GM12878 (cell line): ENCODE measurements around the gene MSTN. TPM values are rescaled to one million over a fixed set of nuclear protein-coding genes. Genes with fewer than 3 reads are reported as not detected.
"Not testable (repeated sequence)": the region's sequence is repeated elsewhere in the genome, so short reads cannot be mapped to it uniquely, and the experiment has no call there.

Experiments
- ATAC-seq: fragments of 200-7000 bp; cut with Tn5 transposase; 3 replicates; pipeline ENCODE4 v1.9.1; 2020; ENCODE audit warnings: mild to moderate bottlenecking, moderate library complexity
- BruUV-seq: library from RNA; stranded (reverse); fragments of 400-500 nt; replicated peaks from 2 replicates; lab custom pipeline; 2021; lab: Mats Ljungman, UMichigan
- CTCF ChIA-PET: fragments of 300-600 bp; sonication (Branson Sonifier 250); formaldehyde crosslinking; extraction: SDS; loops from one replicate; lab custom pipeline; 2021; ENCODE audit warnings: inconsistent platforms; lab: Yijun Ruan, JAX
- POLR2A ChIA-PET: fragments of 350-600 bp; formaldehyde crosslinking; extraction: SDS; loops from one replicate; lab custom pipeline; 2021; ENCODE audit warnings: inconsistent platforms; lab: Charles Lee
- RAD21 ChIA-PET: fragments of 300-600 bp; sonication (Branson Sonifier 250); formaldehyde crosslinking; loops from one replicate; lab custom pipeline; 2023; ENCODE audit warnings: antibody characterized with exemption; ENCODE audit not compliant: unreplicated experiment; lab: Charles Lee
- SMC1A ChIA-PET: fragments of 300-600 bp; sonication (Branson Sonifier 250); formaldehyde crosslinking; loops from one replicate; lab custom pipeline; 2023; ENCODE audit not compliant: unreplicated experiment, uncharacterized antibody; lab: Charles Lee
- DNase-seq: peaks from one replicate; pipeline ENCODE4 v3.0.0-alpha.2; 2011; ENCODE audit warnings: low read depth, low spot score
- FAIRE-seq: peaks from 3 replicates; lab custom pipeline; 2011; peaks lifted over from hg19 to GRCh38; lab: Jason Lieb, UNC
- H2AFZ ChIP-seq: 2 replicates; pipeline ENCODE4 v1.6.0; 2011; ENCODE audit warnings: low read depth, low read length, control low read depth; ENCODE audit not compliant: control insufficient read depth
- H3K27ac ChIP-seq: 2 replicates; pipeline ENCODE4 v1.5.1; 2011; ENCODE audit warnings: control low read depth; ENCODE audit not compliant: control insufficient read depth, insufficient read depth
- H3K27me3 ChIP-seq, 2 experiments: replicated peaks in 1 of 2; 2 replicates each; pipeline versions ENCODE4 v1.6.0 to v1.6.1; 2011; ENCODE audit warnings: low read length in 1 of 2; ENCODE audit not compliant: control insufficient read depth in 2 of 2, insufficient read depth in 2 of 2
- H3K36me3 ChIP-seq, 2 experiments: 2 replicates each; pipeline ENCODE4 v1.5.1; 2011; ENCODE audit warnings: low read length in 1 of 2; ENCODE audit not compliant: control insufficient read depth in 2 of 2, insufficient read depth in 2 of 2
- H3K4me1 ChIP-seq: 2 replicates; pipeline ENCODE4 v1.6.1; 2011; ENCODE audit warnings: mild to moderate bottlenecking, low read length, moderate library complexity, mixed read lengths; ENCODE audit not compliant: control insufficient read depth, insufficient read depth
- H3K4me2 ChIP-seq: 2 replicates; pipeline ENCODE4 v1.6.0; 2011; ENCODE audit warnings: control low read depth; ENCODE audit not compliant: control insufficient read depth, insufficient read depth
- H3K4me3 ChIP-seq: fragments of 200-600 bp; sonication (generic); 2 replicates; pipeline ENCODE4 v1.5.1; 2016
- H3K79me2 ChIP-seq: 2 replicates; pipeline ENCODE4 v1.6.0; 2011; ENCODE audit warnings: low read length; ENCODE audit not compliant: control insufficient read depth, insufficient read depth
- H3K9ac ChIP-seq: 2 replicates; pipeline ENCODE4 v1.8.0; 2011; ENCODE audit warnings: low read length, control low read depth, mixed read lengths; ENCODE audit not compliant: control insufficient read depth, insufficient read depth
- H3K9me3 ChIP-seq: replicated peaks from 3 replicates; pipeline ENCODE4 v1.5.1; 2011; ENCODE audit warnings: mild to moderate bottlenecking, low read length; ENCODE audit not compliant: control insufficient read depth, insufficient read depth
- H4K20me1 ChIP-seq: 2 replicates; pipeline ENCODE4 v1.6.0; 2011; ENCODE audit not compliant: control insufficient read depth, insufficient read depth
- CHD2 ChIP-seq: IDR thresholded peaks from 2 replicates; pipeline ENCODE4 v1.6.1; 2011; ENCODE audit warnings: low read depth, low read length, improper control_type of control experiment, borderline replicate concordance
- EGR1 ChIP-seq, 2 experiments: IDR thresholded peaks; 1 replicate in 1 of 2; 2 replicates in 1 of 2; pipeline ENCODE4 v1.6.1; 2011 to 2012; ENCODE audit warnings: low read depth in 2 of 2, low read length in 2 of 2, borderline replicate concordance in 1 of 2, mild to moderate bottlenecking in 1 of 2, moderate library complexity in 1 of 2
- HCFC1 ChIP-seq: fragments of 150-350 bp; IDR thresholded peaks from 2 replicates; pipeline ENCODE4 v1.6.1; 2014; ENCODE audit warnings: low read length
- MYB ChIP-seq: fragments of 150-350 bp; IDR thresholded peaks from 2 replicates; pipeline ENCODE4 v1.6.1; 2014; ENCODE audit warnings: mild to moderate bottlenecking, low read depth, low read length, borderline replicate concordance
- POLR2AphosphoS2 ChIP-seq: IDR thresholded peaks from 2 replicates; pipeline ENCODE4 v1.6.1; 2011; ENCODE audit warnings: low read depth, mild to moderate bottlenecking, low read length, improper control_type of control experiment, moderate library complexity
- whole genome bisulfite sequencing: methylation state at CpG from one replicate; pipeline ENCODE4 v1.1.6; 2016; ENCODE audit warnings: low lambda C conversion rate; ENCODE audit not compliant: insufficient replicate concordance, insufficient coverage; ENCODE audit errors: missing lambda C conversion rate; 5-methylcytosine and 5-hydroxymethylcytosine counted together
- in situ Hi-C: fragments of 300-500 bp; cut with MboI; formaldehyde crosslinking; loops from 9 replicates; pipeline ENCODE4 v1.14.3; 2018; ENCODE audit warnings: mixed read lengths
- intact Hi-C: fragments of 100-400 bp; cut with micrococcal nuclease; formaldehyde crosslinking; loops from one replicate; pipeline ENCODE4 v1.14.2; 2022; ENCODE audit not compliant: unreplicated experiment
- polyA plus RNA-seq, 11 experiments: library from polyadenylated mRNA; depleted of rRNA in 4 of 11; unstranded in 6 of 11; stranded (reverse) in 5 of 11; fragments of >200 nt; fragmentation: Nextera tagmentation in 4 of 11; fragmentation: Illumina TruSeq in 1 of 11; extraction: Ambion mirVana in 4 of 11; extraction: Trizol in 1 of 11; gene quantifications; 1 replicate in 1 of 11; 2 replicates in 10 of 11; pipeline versions ENCODE4 v1.2.1 to v1.2.3, GENCODE V29; 2011 to 2016; ENCODE audit warnings: inconsistent platforms in 2 of 11, missing spikeins in 2 of 11, low read depth in 1 of 11
- total RNA-seq, 4 experiments: library from RNA; depleted of rRNA in 3 of 4; stranded (reverse); fragments of >200 nt in 3 of 4; fragmentation: Illumina TruSeq in 1 of 4; extraction: Trizol in 1 of 4; gene quantifications; 2 replicates each; pipeline versions ENCODE4 v1.2.1 to v1.2.3, GENCODE V29; 2013 to 2021

MSTN gene
- total and polyA plus RNA-seq, 10 of the 15 experiments (the other 5 are each of a cell fraction or from before 2014, with no cell fraction given), result 0.04 to 0.33 (median 0.10) TPM; not detected in 7

GRCh38 chr2:190036071-190036470, 26.5 kb downstream of the MSTN start:
- ChIA-PET POLR2A (no interaction called here), RAD21 (no interaction called here), SMC1A (no interaction called here), CTCF (interaction anchor here (1.0 to 2.9 kb wide), 2 partner anchors 10 to 12 kb away, joined by 5 to 8 read pairs; no protein-coding TSS in a partner anchor)
- no peak overlapping the region for H3K9ac ChIP-seq
- H3K4me2 ChIP-seq, result no peak overlapping the region
- FAIRE-seq (no peak), ATAC-seq (no peak), DNase-seq (no peak)
- no TSS peak for BruUV-seq
- no peaks in the 10 kb centered on the region for H3K9me3 ChIP-seq
- 100% methylated on average over 2 of the region's 2 CpGs for WGBS
- no peaks in the 10 kb centered on the region for H3K36me3 ChIP-seq
- no peaks in the 10 kb centered on the region for H4K20me1 ChIP-seq
- H3K27ac ChIP-seq, result no peak overlapping the region
- H3K27me3 ChIP-seq, result no peaks in the 10 kb centered on the region
- in situ Hi-C loops (no loop called here), intact Hi-C loops (no loop called here)
- no peaks in the 10 kb centered on the region for H3K4me1 ChIP-seq
- no peak overlapping the region for H2AFZ ChIP-seq
- TF ChIP-seq POLR2AphosphoS2, result no peak
- no peak for TF ChIP-seq CHD2
- TF ChIP-seq MYB, result no peak
- TF ChIP-seq HCFC1, result no peak
- TF ChIP-seq EGR1 (IDR thresholded peaks at IDR 0.05; ENCODE audit: borderline replicate concordance in 1 of 2, low read depth in 2 of 2, low read length in 2 of 2), result no peak
- no peaks in the 10 kb centered on the region for H3K79me2 ChIP-seq
- H3K4me3 ChIP-seq, result no peak overlapping the region

- DNase-seq, H3K27me3 ChIP-seq, FAIRE-seq, H3K4me3 ChIP-seq, H3K9me3 ChIP-seq, H2AFZ ChIP-seq, H3K79me2 ChIP-seq, BruUV-seq, intact Hi-C loops, H3K36me3 ChIP-seq, H3K4me2 ChIP-seq, in situ Hi-C loops, ATAC-seq, H3K9ac ChIP-seq, H4K20me1 ChIP-seq, H3K4me1 ChIP-seq, CTCF ChIA-PET, H3K27ac ChIP-seq: not testable (repeated sequence)
- RAD21 ChIA-PET, result interaction anchor here (0.6 to 1.0 kb wide), 2 partner anchors 74 to 236 kb away, joined by 3 to 4 read pairs; no protein-coding TSS in a partner anchor
- WGBS, result 77% methylated on average over 9 of the region's 10 CpGs
- POLR2A ChIA-PET, result interaction anchor here (0.7 kb wide), 1 partner anchor 1399 kb away, joined by 6 read pairs; no protein-coding TSS in a partner anchor
- SMC1A ChIA-PET, result interaction anchor here (1.0 kb wide), 2 partner anchors 8 to 9 kb away, joined by 3 to 4 read pairs; no protein-coding TSS in a partner anchor
Measured at GRCh38 chr2:190034417-190034816, 28.1 kb downstream of the MSTN start.
